ENCODE results near the gene TXNRD3. TPM values are rescaled to one million over a fixed set of nuclear protein-coding genes. Genes with fewer than 3 reads are reported as not detected.
A peak's percentile ranks its signal among the peaks of the same experiment; 100 is the strongest.

Gene TXNRD3
- 9.9 and 15.2 TPM in 2 replicates for total RNA-seq (2014; rRNA removed)
- 14.1 TPM for polyA plus RNA-seq (2012)

DNA sequence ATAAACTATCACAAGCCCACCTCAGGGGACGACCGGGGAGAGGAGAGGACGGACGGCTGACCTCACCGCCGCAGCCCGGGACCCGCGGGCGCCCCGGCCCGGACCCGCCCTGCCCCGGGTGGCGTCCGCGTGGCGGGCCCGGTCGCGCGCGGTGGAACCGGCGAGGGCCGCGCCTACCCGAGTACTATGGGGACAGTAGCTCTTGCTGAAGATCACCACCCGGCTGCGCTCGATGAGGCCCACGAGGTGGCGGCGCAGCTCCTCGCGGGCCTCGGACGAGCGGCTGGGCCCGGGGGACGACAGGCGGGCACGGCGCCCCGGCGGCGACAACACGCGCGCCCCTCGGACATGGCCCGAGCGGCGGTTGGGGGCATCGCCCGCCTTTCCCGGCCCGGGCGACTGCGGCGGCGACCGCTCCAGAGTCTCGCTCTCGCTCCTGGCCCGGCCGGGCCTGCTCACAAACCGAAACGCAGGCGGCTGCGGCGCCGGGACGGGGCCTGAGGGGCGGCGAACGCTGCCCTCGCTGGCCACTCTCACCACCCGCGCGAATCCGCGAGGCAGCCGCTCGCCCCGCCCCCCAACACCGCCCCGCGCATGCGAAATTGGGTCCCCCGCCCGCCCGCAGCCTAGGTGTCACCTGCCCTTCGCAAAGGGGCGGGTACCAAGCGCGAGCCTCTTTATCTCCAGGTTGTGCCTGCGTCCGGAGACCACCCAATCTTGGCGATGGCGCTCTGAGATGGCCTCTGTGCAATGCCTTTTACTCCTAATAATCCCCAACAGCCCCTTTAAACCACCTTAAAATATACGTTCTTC lies at the start of gene TXNRD3:
TXNRD3 (minus strand) TSS at position 554 of the 813 bp plus-strand sequence.
- peak; percentile 61 for DNase-seq (ENCODE audit: low read depth)

- DNase-seq (ENCODE audit: low read depth): peak; percentile 95
Measured at GRCh38 chr3:126703512-126704493, 48.9 kb upstream of the TXNRD3 start, which contains the start of gene CHCHD6. CHCHD6 (plus strand) TSS chr3:126704240; CDS start chr3:126704313, 73 bp downstream.

GRCh38 chr3:126699011-126699410 lies 44.1 kb upstream of the TXNRD3 start:
- DNase-seq (ENCODE audit: low read depth): no peak

DNA sequence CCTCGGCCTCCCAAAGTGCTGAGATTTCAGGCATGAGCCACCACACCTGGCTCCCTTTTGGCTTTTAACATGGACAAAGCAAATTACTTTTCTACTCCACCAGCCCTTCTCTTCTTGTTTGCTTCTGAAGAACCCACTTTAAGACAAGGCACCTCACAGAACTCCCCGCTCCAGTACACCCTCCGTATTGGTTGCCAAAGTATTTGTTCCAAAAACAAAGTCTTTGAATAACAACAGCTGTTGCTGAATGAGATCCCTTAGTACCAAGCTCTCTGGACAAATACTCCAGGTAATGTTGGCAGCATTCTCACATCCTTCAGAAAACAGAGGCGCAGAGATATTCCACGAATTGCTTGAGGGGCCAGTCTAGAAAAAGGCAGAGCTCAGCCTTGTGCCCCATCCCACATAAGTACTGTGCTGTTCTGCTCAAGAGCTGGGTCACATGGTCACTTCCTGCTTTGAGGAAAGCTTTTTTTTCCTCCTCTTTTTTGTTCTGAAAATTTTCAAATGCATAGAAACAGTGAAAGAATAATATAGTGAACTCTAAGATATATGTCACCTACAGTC lies 41.9 kb upstream of the TXNRD3 start:
- no peak for DNase-seq (ENCODE audit: low read depth)

- DNase-seq (ENCODE audit: low read depth): no peak
Measured at GRCh38 chr3:126693921-126694320, 39.0 kb upstream of the TXNRD3 start.

- DNase-seq (ENCODE audit: low read depth): no peak
Measured at GRCh38 chr3:126692858-126693257, 37.9 kb upstream of the TXNRD3 start.

DNA sequence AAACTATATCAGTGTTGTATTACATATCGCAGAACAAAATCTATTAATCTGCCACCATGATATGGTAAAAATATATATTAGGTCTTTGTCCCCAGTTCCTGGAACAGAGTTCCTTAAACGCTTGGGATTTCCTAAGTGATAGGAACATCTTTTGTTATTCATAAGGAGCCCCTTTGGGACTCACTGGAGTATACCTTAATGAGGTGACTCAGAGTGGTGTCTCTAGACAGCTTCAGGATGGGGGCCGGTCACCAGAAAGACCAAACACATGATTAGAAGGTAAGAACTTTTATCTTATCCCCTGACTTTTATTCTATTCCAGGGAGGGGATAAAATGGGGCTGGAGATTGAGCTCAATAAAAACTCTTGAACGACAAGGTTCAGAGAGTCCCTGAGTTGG lies 36.8 kb upstream of the TXNRD3 start:
- no peak for DNase-seq (ENCODE audit: low read depth)

GRCh38 chr3:126685493-126685892 lies 30.6 kb upstream of the TXNRD3 start:
- DNase-seq (ENCODE audit: low read depth): no peak

DNA sequence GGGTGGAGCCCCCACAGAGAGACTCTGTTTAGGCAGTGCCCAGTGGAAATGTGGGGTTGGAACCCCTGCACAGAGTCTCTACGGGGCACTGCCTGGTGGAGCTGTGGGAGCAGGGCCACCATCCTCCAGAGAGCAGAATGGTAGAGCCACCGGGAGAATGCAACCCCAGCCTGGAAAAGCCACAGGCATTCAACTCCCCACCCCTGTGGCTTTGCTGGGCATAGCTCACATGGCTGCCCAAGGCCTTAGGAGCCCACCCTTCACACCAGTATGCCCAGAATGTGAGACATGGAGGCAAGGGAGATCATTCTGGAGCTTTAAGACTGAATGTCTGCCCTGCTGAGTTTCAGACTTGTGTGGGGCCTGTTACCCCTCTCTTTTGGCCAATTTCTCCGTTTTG lies 30.1 kb upstream of the TXNRD3 start:
- no peak for DNase-seq (ENCODE audit: low read depth)

- DNase-seq (ENCODE audit: low read depth): no peak
Measured at GRCh38 chr3:126684218-126684751, 29.4 kb upstream of the TXNRD3 start.

DNA sequence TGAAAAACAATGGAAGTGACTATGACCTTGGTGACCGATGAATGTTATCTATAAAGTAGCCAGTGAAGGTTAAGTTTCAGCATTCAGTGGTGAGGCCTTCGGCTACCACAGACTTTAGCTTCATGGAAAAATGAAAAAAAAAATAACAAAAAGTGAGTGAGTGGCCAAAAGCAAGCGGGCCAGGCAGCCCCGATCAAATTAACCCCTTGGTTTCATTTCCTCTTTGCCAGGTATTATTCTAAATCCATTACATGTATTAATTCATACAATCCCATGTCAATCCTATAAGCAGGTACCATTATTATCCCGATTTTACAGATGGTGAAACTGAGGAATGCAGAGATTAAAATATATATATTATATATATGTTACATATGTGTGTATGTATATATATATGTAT lies 28.1 kb upstream of the TXNRD3 start:
- no peak for DNase-seq (ENCODE audit: low read depth)

- DNase-seq (ENCODE audit: low read depth): no peak
Measured at GRCh38 chr3:126682009-126682408, 27.1 kb upstream of the TXNRD3 start.

DNA sequence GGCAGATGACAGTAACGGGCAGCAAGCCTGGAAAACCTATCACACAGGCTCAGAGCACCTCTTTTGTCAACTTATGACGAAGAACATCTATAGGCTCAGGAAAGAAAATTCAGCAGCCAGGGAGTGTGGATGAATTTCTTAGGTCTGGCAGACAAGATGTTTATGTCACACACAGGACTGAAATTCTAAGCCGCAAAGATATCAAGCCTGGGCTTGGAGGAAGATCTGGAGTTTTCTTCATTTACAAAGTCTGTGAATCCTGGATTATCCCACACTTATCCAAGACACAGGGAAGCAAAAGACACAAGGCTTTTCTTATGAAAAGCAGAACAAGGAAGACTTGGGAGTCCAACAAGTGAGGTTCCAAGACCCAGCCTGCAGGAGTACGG lies 25.7 kb upstream of the TXNRD3 start:
- no peak for DNase-seq (ENCODE audit: low read depth)

DNA sequence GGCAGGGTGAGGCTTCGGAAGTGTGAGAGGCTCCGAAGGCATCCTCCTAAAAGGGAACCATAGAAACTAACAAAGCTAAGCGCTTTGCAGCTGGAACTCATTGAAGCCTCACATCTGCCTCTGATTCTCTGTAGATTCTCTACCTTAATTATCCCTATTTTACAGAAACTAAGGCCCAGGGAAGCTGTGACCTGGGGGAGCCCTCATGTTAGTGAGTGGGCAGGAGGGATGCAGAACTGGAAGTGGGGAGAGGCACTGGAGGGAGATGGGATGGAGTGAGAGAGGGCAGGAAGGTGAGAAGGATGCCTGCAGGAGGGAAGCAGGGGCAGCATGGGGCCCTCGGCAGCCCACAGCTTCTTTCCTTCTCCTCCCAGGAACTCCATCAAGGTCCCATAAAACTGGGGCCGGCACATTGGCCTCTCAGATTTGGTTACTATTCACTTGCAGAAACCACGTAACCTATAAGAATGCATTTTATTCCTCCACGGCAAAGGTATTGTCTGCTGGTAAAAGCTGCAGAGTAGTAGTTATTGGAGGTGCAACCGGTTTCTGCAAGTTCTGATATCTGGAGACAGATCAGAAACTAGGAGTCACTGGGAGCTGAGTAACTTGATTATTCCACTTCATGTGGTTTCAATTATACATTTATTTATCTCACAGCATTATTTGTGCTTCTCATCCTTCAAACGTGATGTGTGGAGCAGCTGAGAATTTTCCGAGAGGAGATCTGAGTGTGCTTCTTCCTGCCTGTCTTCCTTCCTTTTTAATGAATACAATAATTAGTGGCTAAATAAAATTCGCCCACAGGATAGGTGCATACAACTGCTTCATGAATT lies 25.1 kb upstream of the TXNRD3 start:
- DNase-seq (ENCODE audit: low read depth): no peak

DNA sequence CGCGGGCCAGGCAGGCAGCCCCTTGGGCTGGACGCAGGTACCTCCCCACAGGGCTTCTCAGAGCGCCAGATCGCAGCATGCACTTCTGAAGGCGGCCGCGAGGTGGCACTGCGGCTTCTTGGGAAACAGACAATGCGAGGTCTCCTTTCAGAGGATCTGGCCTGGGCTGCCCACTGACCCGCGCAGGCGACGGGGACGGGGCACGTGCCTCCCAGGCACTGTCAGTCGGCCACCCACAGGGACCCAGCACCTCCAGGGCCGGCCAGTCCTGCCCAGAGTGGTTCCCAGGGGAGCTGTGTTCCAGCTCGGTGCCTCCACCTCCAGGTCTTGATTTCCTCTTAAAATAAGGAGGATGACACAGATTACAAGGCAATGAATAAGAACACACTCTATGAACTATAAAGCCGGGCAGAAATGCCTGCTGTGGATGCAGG lies 24.4 kb upstream of the TXNRD3 start:
- DNase-seq (ENCODE audit: low read depth): peak; percentile 64

- DNase-seq (ENCODE audit: low read depth): no peak
Measured at GRCh38 chr3:126678693-126679317, 23.9 kb upstream of the TXNRD3 start.

DNA sequence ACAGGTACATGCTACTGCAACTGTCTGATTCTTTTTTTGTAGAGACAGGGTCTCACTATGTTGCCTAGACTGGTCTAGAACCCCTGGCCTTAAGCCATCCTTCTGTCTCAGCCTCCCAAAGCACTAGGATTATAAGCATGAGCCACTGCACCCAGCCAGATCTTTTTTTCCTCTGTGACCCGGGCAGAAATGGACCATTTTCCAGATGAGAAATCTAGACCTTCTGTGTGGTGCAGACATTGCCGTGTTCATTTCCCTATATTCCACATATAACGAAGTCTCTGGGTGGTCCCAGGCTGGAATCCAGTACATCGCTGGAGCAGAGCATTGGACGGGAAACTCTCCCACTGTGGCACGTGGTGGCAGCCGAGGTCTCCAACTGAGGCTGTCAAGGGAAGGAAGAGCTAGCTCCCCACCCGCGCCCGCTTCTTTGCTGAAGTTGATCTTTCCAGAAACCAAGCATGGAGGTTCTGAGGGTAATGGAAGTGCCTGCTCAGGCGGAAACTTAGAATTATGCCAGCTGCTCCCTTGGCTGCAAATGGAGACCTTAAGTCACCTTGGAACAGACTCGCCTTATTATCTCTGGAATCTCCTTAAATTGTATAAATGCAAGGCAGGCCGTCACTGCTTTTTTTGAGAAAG lies 23.1 kb upstream of the TXNRD3 start:
- no peak for DNase-seq (ENCODE audit: low read depth)

DNA sequence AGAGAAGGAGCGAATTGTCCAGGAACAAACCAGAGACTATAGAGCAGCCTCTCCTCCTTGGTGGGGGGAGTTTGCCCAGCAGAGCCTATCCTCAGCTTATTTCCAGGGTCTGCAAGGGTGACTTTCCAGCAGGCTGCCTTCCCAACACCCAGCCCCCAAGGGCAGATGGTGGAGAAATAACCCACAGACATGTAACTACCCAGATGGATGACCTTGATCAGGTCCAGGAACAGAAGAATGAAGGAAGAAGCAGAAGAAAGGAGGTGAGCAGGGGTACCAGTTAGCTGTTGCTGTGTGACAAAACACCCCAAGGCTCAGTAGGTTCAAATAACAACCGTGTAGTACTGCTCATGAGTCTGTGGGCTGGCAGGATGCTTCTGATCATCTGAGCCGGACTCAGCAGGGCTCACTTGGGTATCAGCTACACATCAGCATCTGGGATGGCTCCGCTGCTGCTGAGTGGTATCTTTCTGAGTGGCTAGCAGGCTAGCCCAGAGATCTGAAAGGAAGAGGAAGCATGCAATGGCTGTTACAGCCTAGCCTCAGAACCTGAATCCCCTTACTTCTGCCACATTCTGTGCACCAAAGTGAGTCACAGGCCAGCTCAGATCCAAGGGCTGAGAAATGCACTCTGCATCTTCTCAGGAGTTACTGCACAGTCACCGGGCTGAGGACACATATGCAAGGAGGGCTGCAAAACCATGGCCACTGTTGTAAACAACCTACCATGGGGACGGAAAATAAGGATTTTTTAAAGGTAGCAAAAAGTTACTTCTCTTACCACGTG lies 22.2 kb upstream of the TXNRD3 start:
- no peak for DNase-seq (ENCODE audit: low read depth)

- no peak for DNase-seq (ENCODE audit: low read depth)
Measured at GRCh38 chr3:126672741-126673140, 17.8 kb upstream of the TXNRD3 start.
